NCI-H446 (cell line): ENCODE data around the gene KCNIP4.

Experiments used
- DNase-seq, 2 experiments: peaks; one replicate each; lab custom pipeline; 2025; lab: John Stamatoyannopoulos, UW

KCNIP4 gene

GRCh38 chr4:21688596-21689265, 259.8 kb downstream of the KCNIP4 start:
- DNase-seq = no peak

GRCh38 chr4:21685911-21686310, 262.7 kb downstream of the KCNIP4 start:
- no peak for DNase-seq

- DNase-seq = no peak
Measured at GRCh38 chr4:21680326-21680898, 268.2 kb downstream of the KCNIP4 start.

DNA sequence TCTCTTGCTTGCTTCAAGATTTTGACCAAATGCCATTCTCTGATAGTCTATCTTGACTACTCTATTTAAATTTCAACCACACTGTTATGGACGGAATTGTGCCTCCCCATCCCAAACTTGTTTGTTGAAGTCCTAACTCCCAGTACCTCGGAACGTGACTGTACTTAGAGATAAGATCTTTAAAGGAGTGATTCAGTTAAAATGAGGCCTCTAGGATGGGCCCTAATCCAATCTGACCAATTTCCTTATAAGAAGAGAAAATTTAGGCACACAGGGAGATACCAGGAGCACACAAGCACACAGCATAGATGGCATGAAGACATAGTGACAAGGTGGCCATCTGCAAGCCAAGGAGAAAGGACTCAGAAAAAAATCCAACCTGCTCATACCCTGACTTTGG, 269.9 kb downstream of the KCNIP4 start:
- no peak for DNase-seq

- no peak for DNase-seq
Measured at GRCh38 chr4:21677173-21677572, 271.4 kb downstream of the KCNIP4 start.

DNA sequence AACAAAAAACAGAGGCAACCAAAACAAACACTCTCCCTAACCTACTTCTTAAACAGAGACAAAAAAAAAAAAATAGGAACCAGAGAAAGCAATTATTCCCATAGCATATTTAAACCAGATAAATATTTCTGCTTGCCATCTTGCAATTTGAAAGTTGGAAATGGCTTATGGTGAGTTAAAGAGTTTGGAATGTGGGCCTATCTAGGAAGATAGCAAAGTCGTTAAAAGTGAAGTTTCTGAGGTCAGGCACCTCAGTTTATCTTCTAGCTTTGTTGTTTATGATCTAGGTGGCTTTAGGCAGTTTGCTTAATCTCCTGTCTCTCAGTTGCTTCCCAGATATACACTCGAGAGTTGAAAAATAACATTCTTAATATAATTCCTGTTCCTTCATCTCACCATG, 284.2 kb downstream of the KCNIP4 start:
- DNase-seq = no peak

GRCh38 chr4:21656832-21657231, 291.7 kb downstream of the KCNIP4 start:
- no peak for DNase-seq

DNA sequence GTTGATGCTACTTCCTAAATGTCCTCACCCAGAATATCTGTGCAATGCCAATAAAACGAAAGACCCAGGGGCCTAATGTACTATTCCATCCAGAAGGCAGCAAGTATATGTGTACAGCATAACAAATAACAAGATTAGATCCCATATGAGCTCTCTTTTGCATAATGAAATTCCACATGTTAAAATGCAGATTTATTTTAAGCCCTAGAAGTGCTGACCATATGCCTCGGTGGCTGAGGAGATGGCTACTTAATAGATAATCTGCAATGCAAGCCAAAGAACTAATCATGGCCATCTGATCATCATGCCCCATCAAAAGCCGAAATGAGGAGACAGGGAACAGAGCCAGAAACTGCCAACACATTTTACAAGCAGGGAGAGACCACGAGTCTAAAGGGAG, 293.5 kb downstream of the KCNIP4 start:
- DNase-seq = no peak

- DNase-seq = no peak
Measured at GRCh38 chr4:21652508-21653231, 295.9 kb downstream of the KCNIP4 start.

- DNase-seq = no peak
Measured at GRCh38 chr4:21649391-21650090, 299.0 kb downstream of the KCNIP4 start.

DNA sequence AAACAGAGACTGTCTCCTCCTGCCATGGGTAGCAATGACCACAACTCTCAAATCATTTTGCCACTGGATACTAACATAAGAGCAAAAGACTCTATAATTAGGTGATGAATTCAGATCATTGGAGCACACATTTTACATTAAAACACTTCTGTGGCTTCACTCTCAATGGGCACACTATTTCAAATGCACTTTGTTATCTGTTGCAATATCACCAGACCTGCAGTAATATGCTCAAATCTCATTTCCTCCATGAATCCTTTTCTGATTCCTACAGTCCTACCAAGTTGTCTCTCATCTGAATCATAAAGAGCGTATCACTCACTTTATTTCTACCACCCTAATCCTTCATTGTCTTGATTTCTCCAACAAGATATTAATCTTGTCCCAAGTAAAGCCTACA, 302.8 kb downstream of the KCNIP4 start:
- no peak for DNase-seq

DNA sequence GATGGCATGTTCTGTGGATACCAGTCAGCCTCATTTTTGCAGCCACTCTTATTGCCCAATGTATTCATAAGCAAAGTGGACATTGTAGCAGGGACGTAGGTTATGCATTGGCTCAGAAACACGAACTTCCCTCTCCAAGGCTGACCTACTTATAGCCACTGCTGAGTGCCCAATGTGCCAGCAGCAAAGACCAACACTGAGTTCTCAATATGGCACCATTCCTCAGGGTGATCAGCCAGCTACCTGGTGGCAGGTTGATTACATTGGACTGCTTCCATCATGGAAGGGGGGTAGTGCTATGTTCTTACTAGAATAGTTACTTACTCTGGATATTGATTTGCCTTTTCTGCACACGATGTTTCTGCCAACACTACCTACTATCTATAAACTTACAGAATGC, 306.9 kb downstream of the KCNIP4 start:
- no peak for DNase-seq

DNA sequence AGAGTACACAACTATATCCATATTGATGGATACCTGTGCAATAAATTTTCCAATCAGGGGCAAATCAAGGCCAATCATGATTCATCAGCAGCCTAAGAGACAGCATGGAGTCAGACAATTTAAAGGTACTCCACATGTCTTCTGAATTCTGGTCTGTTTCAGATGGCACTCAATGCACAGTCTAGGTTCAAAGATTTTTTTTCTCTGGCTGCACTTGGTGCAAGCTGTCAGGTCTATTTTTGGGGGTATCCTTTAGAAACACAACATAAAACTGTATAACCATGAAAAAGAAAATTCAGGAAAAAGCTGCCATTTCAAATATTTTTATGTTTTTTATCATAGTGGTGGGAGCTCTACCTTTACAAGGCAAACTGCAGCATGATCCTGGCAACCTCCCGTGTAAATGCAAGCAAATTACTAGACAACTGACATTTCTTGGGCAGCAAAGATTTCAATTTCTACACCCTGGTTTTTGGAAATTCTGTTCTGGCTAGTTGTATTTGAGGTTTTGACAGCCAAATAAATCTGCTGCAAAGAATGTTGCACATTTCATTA, 310.3 kb downstream of the KCNIP4 start:
- DNase-seq = no peak

DNA sequence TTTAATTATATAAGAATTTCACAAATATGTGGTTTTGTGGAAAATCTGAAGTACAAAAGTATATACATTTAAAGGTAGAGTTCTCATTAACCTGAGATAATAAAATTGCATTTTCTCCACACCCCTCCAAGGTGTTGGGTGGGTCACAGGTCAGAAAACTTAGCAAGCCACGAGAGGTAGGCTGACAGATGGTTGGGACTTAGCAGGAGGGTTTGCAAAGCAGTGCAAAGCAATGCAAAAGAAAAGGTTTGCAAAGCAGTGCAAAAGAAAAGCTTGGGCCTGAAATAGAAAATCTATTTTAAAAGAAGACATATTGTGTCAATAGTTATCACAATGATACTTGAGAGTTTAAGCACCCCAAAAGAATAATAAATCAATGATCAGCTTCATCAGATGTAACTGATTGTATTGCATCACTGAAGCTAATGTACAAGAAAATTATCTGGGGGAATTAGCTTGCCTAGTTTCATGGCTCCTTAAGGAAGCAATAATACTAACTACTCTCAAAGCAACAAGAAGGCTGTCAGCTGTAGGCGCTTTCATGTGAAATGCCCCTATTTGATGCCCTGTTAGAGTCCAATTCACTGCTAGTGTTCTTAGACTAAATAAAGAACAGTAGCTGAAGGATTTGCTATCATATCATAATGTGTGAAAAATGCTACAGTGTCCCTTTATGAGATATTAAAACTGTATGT, 319.5 kb downstream of the KCNIP4 start:
- DNase-seq = no peak

- no peak for DNase-seq
Measured at GRCh38 chr4:21628116-21628670, 320.4 kb downstream of the KCNIP4 start.

DNA sequence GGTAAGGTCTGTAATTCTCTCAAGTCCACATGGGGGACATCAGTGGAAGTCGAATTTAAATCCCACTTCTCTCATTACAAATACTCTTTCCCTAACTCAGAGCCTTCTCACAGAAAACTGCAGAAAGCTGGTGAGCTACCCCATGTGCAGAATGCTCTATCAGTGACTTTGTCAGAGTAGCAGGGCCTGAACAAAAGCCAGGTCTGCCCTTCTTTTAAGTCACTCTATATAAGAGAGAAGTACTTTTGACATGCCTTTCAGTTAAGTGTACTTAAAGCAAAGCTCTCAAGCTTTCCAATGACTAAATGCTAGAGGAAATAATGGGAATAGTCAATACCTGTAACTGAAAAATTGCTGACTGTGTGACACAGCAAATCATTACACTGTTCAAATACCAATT, 323.1 kb downstream of the KCNIP4 start:
- no peak for DNase-seq

- no peak for DNase-seq
Measured at GRCh38 chr4:21605006-21605405, 343.6 kb downstream of the KCNIP4 start.

DNA sequence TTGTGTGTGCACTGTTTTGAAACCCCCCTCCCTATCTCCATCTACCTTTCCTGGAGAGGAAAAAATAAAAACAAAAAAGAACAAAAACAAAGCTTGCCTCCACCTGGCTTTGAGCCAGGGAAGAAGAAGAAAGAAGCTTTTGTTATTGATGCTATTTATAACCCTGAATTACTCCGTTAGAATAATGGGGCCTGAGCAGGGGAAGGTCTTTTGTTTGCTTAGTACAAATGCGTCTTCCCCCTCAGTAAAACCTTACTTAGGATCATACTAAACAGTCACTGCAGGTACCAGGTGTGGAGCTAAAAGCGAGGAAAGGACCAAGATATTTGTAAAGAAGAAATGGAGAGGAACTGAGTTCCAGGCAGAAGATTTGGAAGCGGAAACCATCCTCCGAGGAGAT, 352.1 kb downstream of the KCNIP4 start:
- DNase-seq = no peak

GRCh38 chr4:21593671-21594001, 354.9 kb downstream of the KCNIP4 start:
- no peak for DNase-seq

- DNase-seq = no peak
Measured at GRCh38 chr4:21592970-21593670, 355.5 kb downstream of the KCNIP4 start.

DNA sequence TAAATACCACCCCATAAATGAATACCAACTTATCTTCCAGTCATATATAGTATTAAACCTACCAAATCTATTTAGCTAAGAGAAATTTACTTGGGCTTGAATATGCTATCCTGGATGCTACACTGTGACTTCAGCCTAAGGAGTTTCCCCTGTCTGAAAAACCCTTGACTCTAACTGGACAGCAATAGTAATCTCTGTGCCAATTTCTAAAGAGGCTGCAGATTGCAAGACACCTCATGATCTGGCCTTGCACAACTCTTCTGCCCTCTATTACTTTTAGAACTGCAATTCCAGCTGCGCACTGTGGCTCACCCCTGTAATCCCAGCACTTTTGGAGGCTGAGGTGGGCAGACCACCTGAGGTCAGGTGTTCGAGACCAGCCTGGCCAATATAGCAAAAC, 371.5 kb downstream of the KCNIP4 start:
- DNase-seq = no peak
